ENCODE data around the gene RAPGEF6. TPM values are rescaled to one million over a fixed set of nuclear protein-coding genes. Genes with fewer than 3 reads are reported as not detected.

RAPGEF6 gene
- total RNA-seq, 1 experiment from 2014 or later = 50.7 TPM

- Histone ChIP-seq H3K4me3 (ENCODE audit: low read length) (no peak overlapping the region), H3K79me2 (ENCODE audit: low read length) (peaks cover 24% of the 10 kb centered on the region), H4K20me1 (ENCODE audit: insufficient read depth, low read depth, low read length) (no peaks in the 10 kb centered on the region), H3K27ac (ENCODE audit: low read length) (no peak overlapping the region), H3K9me3 (ENCODE audit: low read length) (no peaks in the 10 kb centered on the region), H3K36me3 (ENCODE audit: insufficient read depth, low read length) (peaks cover 2% of the 10 kb centered on the region; the same call in 1 of the 2 replicates), H3K9ac (ENCODE audit: low read length) (no peak overlapping the region), H3K4me2 (ENCODE audit: low read depth, low read length, poor library complexity, severe bottlenecking) (no peak overlapping the region), H3K27me3 (ENCODE audit: low read length) (no peaks in the 10 kb centered on the region), H3K4me1 (ENCODE audit: low read length) (peaks cover 40% of the 10 kb centered on the region), H3K9me2 (replicated peaks; ENCODE audit: insufficient read depth, low read length) (no peaks in the 10 kb centered on the region), H2AFZ (ENCODE audit: low read length) (no peak overlapping the region)
- no peak for DNase-seq
Observed at GRCh38 chr5:131637694-131638093, 2.7 kb upstream of the RAPGEF6 start.

DNA sequence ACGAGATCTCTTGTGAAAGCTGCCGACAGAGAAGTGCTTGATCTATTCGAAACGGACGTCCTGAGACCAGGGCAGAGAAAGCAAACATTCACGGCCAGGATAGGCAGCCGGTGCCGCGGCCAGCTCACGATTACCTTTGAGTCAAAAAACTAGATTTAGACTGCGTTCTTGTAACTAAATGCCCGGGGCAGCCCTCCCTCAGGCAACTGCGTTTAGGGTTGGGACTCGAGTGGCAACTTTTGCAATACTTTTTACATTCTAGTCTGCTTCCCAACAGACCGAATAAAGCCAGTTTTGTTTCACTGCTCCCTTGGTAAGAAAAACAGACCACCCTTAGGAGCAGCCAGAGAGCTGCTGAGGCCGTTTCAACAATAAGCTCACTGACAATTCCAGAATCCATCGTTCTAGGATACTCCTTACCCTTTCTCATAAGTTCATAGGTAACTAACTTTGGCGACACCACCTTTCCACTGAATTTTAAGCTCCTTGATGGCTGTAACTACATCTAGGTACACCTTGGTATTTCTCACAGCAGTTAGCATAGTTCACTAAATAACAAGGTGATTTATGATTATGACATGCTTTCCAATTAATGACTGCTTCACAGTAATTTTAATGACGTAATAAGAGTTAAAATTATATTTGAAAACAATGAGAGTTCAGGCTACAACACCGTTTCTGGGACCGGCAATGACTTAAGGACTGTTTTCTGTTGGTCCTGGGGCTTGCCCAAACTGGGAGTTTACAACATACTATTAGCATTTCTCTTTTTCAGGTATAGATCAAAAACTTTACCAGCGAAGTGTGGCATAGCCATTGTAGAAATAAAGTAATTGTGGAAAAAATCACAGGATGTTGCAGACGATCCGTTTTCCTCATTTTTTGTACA lies 899 bp upstream of the RAPGEF6 start:
- peak overlapping the region; percentile 98 for H3K27ac ChIP-seq (ENCODE audit: low read length)

DNA sequence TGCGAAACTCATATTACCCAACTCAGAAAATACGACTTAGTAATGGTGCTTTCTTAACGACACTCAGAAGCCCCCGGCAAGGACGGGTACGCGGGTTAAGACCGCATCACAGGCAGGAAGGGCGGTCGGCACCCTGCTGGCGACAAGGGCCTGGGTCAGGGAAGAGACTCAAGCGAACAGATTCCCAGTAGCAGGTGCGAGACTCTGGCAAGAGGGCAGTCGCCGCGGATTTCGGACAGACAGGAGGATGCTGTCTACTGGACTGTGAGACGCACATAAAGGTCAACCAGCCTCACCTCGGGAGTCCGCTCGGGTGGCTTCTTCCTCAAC lies 398 bp downstream of the RAPGEF6 start:
- peaks cover 54% of the 10 kb centered on the region for H3K79me2 ChIP-seq (ENCODE audit: low read length)
- H3K27me3 ChIP-seq (ENCODE audit: low read length) = no peaks in the 10 kb centered on the region
- H4K20me1 ChIP-seq (ENCODE audit: insufficient read depth, low read depth, low read length) = no peaks in the 10 kb centered on the region
- H3K9ac ChIP-seq (ENCODE audit: low read length) = peak overlapping the region; percentile 91
- H3K36me3 ChIP-seq (ENCODE audit: insufficient read depth, low read length) = peaks cover 9% of the 10 kb centered on the region; the same call in 1 of the 2 replicates
- no peaks in the 10 kb centered on the region for H3K9me3 ChIP-seq (ENCODE audit: low read length)
- peak; percentile 89 for DNase-seq
- peak overlapping the region; percentile 67 for H3K4me2 ChIP-seq (ENCODE audit: low read depth, low read length, poor library complexity, severe bottlenecking)
- peaks cover 61% of the 10 kb centered on the region for H3K4me1 ChIP-seq (ENCODE audit: low read length)
- H3K27ac ChIP-seq (ENCODE audit: low read length) = peak overlapping the region; percentile 81
- peak overlapping the region; percentile 83 for H3K4me3 ChIP-seq (ENCODE audit: low read length)
- H3K9me2 ChIP-seq (replicated peaks; ENCODE audit: insufficient read depth, low read length) = no peaks in the 10 kb centered on the region
- no peak overlapping the region; the same call in 1 of the 2 replicates for H2AFZ ChIP-seq (ENCODE audit: low read length)

More for the DNA sequence above, 899 bp upstream of the RAPGEF6 start:
- Histone ChIP-seq H3K27me3 (ENCODE audit: low read length) (no peaks in the 10 kb centered on the region), H3K4me3 (ENCODE audit: low read length) (peak overlapping the region; percentile 79), H3K36me3 (ENCODE audit: insufficient read depth, low read length) (peaks cover 9% of the 10 kb centered on the region; the same call in 1 of the 2 replicates), H4K20me1 (ENCODE audit: insufficient read depth, low read depth, low read length) (no peaks in the 10 kb centered on the region), H3K9ac (ENCODE audit: low read length) (peak overlapping the region; percentile 90), H3K4me1 (ENCODE audit: low read length) (peaks cover 54% of the 10 kb centered on the region), H3K9me3 (ENCODE audit: low read length) (no peaks in the 10 kb centered on the region), H3K4me2 (ENCODE audit: low read depth, low read length, poor library complexity, severe bottlenecking) (peak overlapping the region; percentile 98), H3K9me2 (replicated peaks; ENCODE audit: insufficient read depth, low read length) (no peaks in the 10 kb centered on the region), H2AFZ (ENCODE audit: low read length) (no peak overlapping the region), H3K79me2 (ENCODE audit: low read length) (peaks cover 41% of the 10 kb centered on the region)
- DNase-seq = peak; percentile 72

DNA sequence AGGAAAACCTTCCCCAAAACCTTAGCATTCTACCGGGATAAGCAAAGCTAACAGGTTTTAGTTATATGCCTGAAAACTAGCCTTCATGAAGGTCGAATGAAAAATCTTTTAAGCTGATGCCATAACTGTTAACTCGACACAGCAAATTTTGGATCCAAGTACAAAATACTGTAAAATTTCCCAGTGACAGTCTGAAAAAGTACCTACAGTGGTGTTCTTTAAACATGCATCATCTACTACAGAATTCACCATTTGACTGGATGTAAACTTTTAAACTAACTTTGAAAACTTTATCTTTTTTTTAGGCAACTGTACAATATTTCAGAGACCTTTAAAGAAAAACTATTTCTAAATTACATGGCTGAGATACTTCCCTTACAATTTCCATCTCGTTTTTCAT lies 791 bp downstream of the RAPGEF6 start:
- peaks cover 62% of the 10 kb centered on the region for H3K4me1 ChIP-seq (ENCODE audit: low read length)
- peaks cover 9% of the 10 kb centered on the region; the same call in 1 of the 2 replicates for H3K36me3 ChIP-seq (ENCODE audit: insufficient read depth, low read length)
- peak overlapping the region; percentile 83 for H3K4me3 ChIP-seq (ENCODE audit: low read length)
- no peak for DNase-seq
- peak overlapping the region; percentile 91 for H3K9ac ChIP-seq (ENCODE audit: low read length)
- peak overlapping the region; percentile 81 for H3K27ac ChIP-seq (ENCODE audit: low read length)
- no peaks in the 10 kb centered on the region for H3K9me2 ChIP-seq (replicated peaks; ENCODE audit: insufficient read depth, low read length)
- no peaks in the 10 kb centered on the region for H3K9me3 ChIP-seq (ENCODE audit: low read length)
- H2AFZ ChIP-seq (ENCODE audit: low read length) = no peak overlapping the region
- no peaks in the 10 kb centered on the region for H4K20me1 ChIP-seq (ENCODE audit: insufficient read depth, low read depth, low read length)
- H3K27me3 ChIP-seq (ENCODE audit: low read length) = no peaks in the 10 kb centered on the region
- H3K79me2 ChIP-seq (ENCODE audit: low read length) = peaks cover 58% of the 10 kb centered on the region
- H3K4me2 ChIP-seq (ENCODE audit: low read depth, low read length, poor library complexity, severe bottlenecking) = peak overlapping the region; percentile 67

GRCh38 chr5:131633830-131634229 lies 1.2 kb downstream of the RAPGEF6 start:
- Histone ChIP-seq H3K9me2 (replicated peaks; ENCODE audit: insufficient read depth, low read length) (no peaks in the 10 kb centered on the region), H3K79me2 (ENCODE audit: low read length) (peaks cover 62% of the 10 kb centered on the region), H3K4me2 (ENCODE audit: low read depth, low read length, poor library complexity, severe bottlenecking) (peak overlapping the region; percentile 67), H2AFZ (ENCODE audit: low read length) (no peak overlapping the region), H3K4me1 (ENCODE audit: low read length) (peaks cover 62% of the 10 kb centered on the region), H3K27ac (ENCODE audit: low read length) (peak overlapping the region; percentile 81), H3K27me3 (ENCODE audit: low read length) (no peaks in the 10 kb centered on the region), H3K9me3 (ENCODE audit: low read length) (no peaks in the 10 kb centered on the region), H3K4me3 (ENCODE audit: low read length) (peak overlapping the region; percentile 83), H3K36me3 (ENCODE audit: insufficient read depth, low read length) (peaks cover 9% of the 10 kb centered on the region; the same call in 1 of the 2 replicates), H4K20me1 (ENCODE audit: insufficient read depth, low read depth, low read length) (no peaks in the 10 kb centered on the region), H3K9ac (ENCODE audit: low read length) (peak overlapping the region; percentile 91)
- peak; percentile 83 for DNase-seq

- Histone ChIP-seq H4K20me1 (ENCODE audit: insufficient read depth, low read depth, low read length) (no peaks in the 10 kb centered on the region), H3K27me3 (ENCODE audit: low read length) (no peaks in the 10 kb centered on the region), H3K4me1 (ENCODE audit: low read length) (peaks cover 41% of the 10 kb centered on the region), H3K9ac (ENCODE audit: low read length) (no peak overlapping the region; the same call in 1 of the 2 replicates), H3K4me2 (ENCODE audit: low read depth, low read length, poor library complexity, severe bottlenecking) (peak overlapping the region; percentile 67), H2AFZ (ENCODE audit: low read length) (no peak overlapping the region), H3K9me3 (ENCODE audit: low read length) (no peaks in the 10 kb centered on the region), H3K27ac (ENCODE audit: low read length) (no peak overlapping the region), H3K9me2 (replicated peaks; ENCODE audit: insufficient read depth, low read length) (no peaks in the 10 kb centered on the region), H3K4me3 (ENCODE audit: low read length) (peak overlapping the region; percentile 3; the same call in 1 of the 2 replicates), H3K36me3 (ENCODE audit: insufficient read depth, low read length) (peaks cover 15% of the 10 kb centered on the region), H3K79me2 (ENCODE audit: low read length) (peaks cover 91% of the 10 kb centered on the region)
- no peak for DNase-seq
Observed at GRCh38 chr5:131630963-131631350, 4.1 kb downstream of the RAPGEF6 start.

DNA sequence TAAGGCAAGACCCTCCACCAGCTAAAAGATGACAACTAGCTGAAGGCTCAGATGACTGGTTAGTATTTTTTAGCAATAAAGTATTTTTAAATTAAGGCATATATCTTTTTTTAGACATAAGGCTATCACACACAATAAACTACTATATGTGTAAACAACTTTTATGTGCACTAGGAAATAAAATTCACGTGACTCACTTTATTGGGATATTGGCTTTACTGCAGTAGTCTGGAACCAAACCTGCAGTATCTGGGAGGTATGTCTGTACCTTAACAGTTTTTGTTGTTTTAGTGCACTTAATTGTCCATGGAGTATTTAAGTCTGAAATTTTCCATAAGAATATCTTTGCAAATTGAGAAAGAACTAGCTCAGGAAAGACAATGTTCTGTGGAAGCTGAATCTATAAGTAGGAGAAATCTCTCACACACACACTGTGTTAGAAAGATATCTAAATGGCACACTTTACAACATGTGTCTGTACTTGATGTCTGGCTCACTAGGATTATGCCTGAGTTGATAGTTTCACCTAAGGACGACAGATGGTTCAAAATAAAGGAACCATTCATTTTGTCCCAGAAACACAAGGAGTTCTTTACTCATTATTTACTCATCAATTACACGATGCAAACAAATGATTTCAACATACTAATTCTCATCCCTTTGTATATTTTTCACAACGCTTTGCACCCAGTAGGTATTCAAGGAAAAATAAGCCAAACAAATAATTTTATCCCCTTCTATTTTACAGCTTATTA lies 4.6 kb downstream of the RAPGEF6 start:
- peaks cover 15% of the 10 kb centered on the region for H3K36me3 ChIP-seq (ENCODE audit: insufficient read depth, low read length)
- H3K79me2 ChIP-seq (ENCODE audit: low read length) = peaks cover 97% of the 10 kb centered on the region
- H3K9me2 ChIP-seq (replicated peaks; ENCODE audit: insufficient read depth, low read length) = no peaks in the 10 kb centered on the region
- peak overlapping the region; percentile 67 for H3K4me2 ChIP-seq (ENCODE audit: low read depth, low read length, poor library complexity, severe bottlenecking)
- no peak overlapping the region for H3K27ac ChIP-seq (ENCODE audit: low read length)
- no peaks in the 10 kb centered on the region for H3K9me3 ChIP-seq (ENCODE audit: low read length)
- no peak overlapping the region for H3K9ac ChIP-seq (ENCODE audit: low read length)
- no peaks in the 10 kb centered on the region for H3K27me3 ChIP-seq (ENCODE audit: low read length)
- no peak overlapping the region for H2AFZ ChIP-seq (ENCODE audit: low read length)
- peaks cover 39% of the 10 kb centered on the region for H3K4me1 ChIP-seq (ENCODE audit: low read length)
- no peak for DNase-seq
- H4K20me1 ChIP-seq (ENCODE audit: insufficient read depth, low read depth, low read length) = no peaks in the 10 kb centered on the region
- no peak overlapping the region for H3K4me3 ChIP-seq (ENCODE audit: low read length)

DNA sequence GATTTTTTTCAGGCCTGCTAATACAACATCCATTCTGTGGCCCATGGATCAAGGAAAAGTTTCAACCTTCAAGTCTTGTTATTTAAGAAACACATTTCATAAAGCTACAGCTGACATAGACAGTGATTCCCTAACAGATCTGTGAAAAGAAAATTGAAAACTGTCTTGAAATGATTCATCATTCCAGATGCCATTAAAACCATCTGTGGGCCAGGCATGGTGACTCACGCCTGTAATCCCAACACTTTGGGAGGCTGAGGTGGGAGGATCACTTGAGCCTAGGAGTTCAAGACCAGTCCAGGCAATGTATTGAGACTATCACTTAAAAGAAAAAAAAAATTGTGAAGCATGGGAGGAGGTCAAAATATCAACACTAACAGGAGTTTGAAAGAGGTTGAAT lies 6.0 kb downstream of the RAPGEF6 start:
- peaks cover 100% of the 10 kb centered on the region for H3K79me2 ChIP-seq (ENCODE audit: low read length)
- H3K9me3 ChIP-seq (ENCODE audit: low read length) = no peaks in the 10 kb centered on the region
- no peaks in the 10 kb centered on the region for H3K27me3 ChIP-seq (ENCODE audit: low read length)
- no peak overlapping the region for H3K4me2 ChIP-seq (ENCODE audit: low read depth, low read length, poor library complexity, severe bottlenecking)
- no peak overlapping the region for H2AFZ ChIP-seq (ENCODE audit: low read length)
- no peaks in the 10 kb centered on the region for H3K9me2 ChIP-seq (replicated peaks; ENCODE audit: insufficient read depth, low read length)
- no peaks in the 10 kb centered on the region for H4K20me1 ChIP-seq (ENCODE audit: insufficient read depth, low read depth, low read length)
- peaks cover 21% of the 10 kb centered on the region for H3K36me3 ChIP-seq (ENCODE audit: insufficient read depth, low read length)
- H3K9ac ChIP-seq (ENCODE audit: low read length) = no peak overlapping the region
- H3K27ac ChIP-seq (ENCODE audit: low read length) = no peak overlapping the region
- H3K4me1 ChIP-seq (ENCODE audit: low read length) = peaks cover 39% of the 10 kb centered on the region
- DNase-seq = no peak
- no peak overlapping the region for H3K4me3 ChIP-seq (ENCODE audit: low read length)
